ENCODE data around the gene SPAG6. TPM values are rescaled to one million over a fixed set of nuclear protein-coding genes. Genes with fewer than 3 reads are reported as not detected.
A peak's percentile ranks its signal among the peaks of the same experiment; 100 is the strongest.

The SPAG6 gene
- total and polyA plus RNA-seq, 2 donors (not counting 1 experiment from before 2014, with no cell fraction given), result not detected

DNA sequence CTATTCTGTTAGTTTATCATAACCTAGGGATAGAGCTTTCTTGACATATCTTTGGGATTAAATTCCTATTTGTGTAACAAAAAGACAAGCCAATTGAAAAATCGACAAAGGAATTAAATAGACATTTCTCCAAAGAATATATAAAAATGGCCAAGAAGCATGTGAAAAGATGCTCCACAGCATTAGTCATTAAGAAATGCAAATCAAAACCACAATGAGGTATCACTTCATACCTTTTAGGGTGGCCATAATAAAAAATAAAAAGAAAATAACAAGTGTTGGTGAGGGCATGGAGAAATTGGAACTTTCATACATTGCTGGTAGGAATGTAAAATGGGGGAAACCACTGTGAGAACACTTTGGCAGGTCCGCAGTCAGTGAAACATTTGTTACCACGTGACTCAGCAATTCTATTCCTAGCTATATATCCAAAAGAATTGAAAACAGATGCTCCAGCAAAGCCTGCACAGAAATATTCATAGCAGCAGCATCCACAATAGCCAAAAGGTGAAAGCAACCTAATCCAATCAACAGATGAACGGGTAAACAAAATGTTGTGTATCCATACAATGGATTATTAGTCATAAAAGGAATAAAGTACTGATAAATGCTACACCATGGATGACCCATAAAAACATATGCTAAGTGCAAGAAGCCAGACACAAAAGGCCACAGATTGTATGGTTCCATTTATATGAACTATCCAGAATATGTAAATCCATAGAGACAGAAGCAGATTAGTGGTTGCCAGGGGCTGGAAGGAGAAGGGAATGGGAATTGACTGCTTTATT lies 20.5 kb downstream of the SPAG6 start:
- no peaks in the 10 kb centered on the region for H3K4me1 ChIP-seq (ENCODE audit: control insufficient read depth, extremely low read depth, insufficient read depth, low read length)
- H3K4me2 ChIP-seq (ENCODE audit: extremely low read depth, insufficient read depth, low read length), result no peak overlapping the region
- DNase-seq (ENCODE audit: low read depth in 2 of 2), result peak in 1 of 2 donors; percentile 12
- no peaks in the 10 kb centered on the region for H3K36me3 ChIP-seq (ENCODE audit: control insufficient read depth, insufficient read depth, low read length)
- H4K20me1 ChIP-seq (ENCODE audit: control insufficient read depth, extremely low read depth, insufficient read depth, low read length), result no peaks in the 10 kb centered on the region
- TF ChIP-seq, protein P1, sequence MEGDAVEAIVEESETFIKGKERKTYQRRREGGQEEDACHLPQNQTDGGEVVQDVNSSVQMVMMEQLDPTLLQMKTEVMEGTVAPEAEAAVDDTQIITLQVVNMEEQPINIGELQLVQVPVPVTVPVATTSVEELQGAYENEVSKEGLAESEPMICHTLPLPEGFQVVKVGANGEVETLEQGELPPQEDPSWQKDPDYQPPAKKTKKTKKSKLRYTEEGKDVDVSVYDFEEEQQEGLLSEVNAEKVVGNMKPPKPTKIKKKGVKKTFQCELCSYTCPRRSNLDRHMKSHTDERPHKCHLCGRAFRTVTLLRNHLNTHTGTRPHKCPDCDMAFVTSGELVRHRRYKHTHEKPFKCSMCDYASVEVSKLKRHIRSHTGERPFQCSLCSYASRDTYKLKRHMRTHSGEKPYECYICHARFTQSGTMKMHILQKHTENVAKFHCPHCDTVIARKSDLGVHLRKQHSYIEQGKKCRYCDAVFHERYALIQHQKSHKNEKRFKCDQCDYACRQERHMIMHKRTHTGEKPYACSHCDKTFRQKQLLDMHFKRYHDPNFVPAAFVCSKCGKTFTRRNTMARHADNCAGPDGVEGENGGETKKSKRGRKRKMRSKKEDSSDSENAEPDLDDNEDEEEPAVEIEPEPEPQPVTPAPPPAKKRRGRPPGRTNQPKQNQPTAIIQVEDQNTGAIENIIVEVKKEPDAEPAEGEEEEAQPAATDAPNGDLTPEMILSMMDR (conservative IDR thresholded peaks at IDR 0.05 in 1 of 2, IDR thresholded peaks at IDR 0.05 in 1 of 2; ENCODE audit: low read depth in 1 of 2, low read length in 2 of 2), result no peak
- TF ChIP-seq EZH2 (IDR thresholded peaks at IDR 0.05; ENCODE audit: low read length, missing control alignments), result no peak
- H3K4me3 ChIP-seq (replicated peaks in 1 of 4; ENCODE audit: control extremely low read depth in 1 of 4, insufficient read depth in 1 of 4, low read depth in 3 of 4, low read length in 4 of 4), result no peak overlapping the region
- no peaks in the 10 kb centered on the region for H3K79me2 ChIP-seq (ENCODE audit: control insufficient read depth, insufficient read depth, low read length)
- no peak overlapping the region for H2AFZ ChIP-seq (ENCODE audit: low read length)
- no peak overlapping the region for H3K27ac ChIP-seq (ENCODE audit: insufficient read depth, low read length)
- no peak overlapping the region for H3K9ac ChIP-seq (ENCODE audit: insufficient read depth, low read length)
- H3K27me3 ChIP-seq (ENCODE audit: control insufficient read depth, insufficient read depth, low read length), result no peaks in the 10 kb centered on the region
- no peaks in the 10 kb centered on the region for H3K9me3 ChIP-seq (ENCODE audit: control insufficient read depth, insufficient read depth, low read depth, low read length)

DNA sequence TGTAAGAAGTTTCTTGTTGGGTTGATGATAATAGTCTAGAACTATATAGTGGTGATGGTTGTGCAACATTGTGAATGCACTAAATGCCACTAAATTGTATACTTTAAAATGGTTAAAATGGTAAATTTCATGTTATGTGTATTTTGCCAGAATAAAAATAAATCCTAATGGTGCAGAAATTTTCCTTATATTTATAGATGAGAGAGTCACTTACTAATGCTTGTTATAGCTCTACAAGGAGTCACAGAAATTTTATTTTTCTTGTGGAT lies 21.1 kb downstream of the SPAG6 start:
- Histone ChIP-seq H2AFZ (ENCODE audit: low read length) (no peak overlapping the region), H3K4me3 (replicated peaks in 1 of 4; ENCODE audit: control extremely low read depth in 1 of 4, insufficient read depth in 1 of 4, low read depth in 3 of 4, low read length in 4 of 4) (no peak overlapping the region), H3K79me2 (ENCODE audit: control insufficient read depth, insufficient read depth, low read length) (no peaks in the 10 kb centered on the region), H3K36me3 (ENCODE audit: control insufficient read depth, insufficient read depth, low read length) (no peaks in the 10 kb centered on the region), H4K20me1 (ENCODE audit: control insufficient read depth, extremely low read depth, insufficient read depth, low read length) (no peaks in the 10 kb centered on the region), H3K27ac (ENCODE audit: insufficient read depth, low read length) (no peak overlapping the region), H3K27me3 (ENCODE audit: control insufficient read depth, insufficient read depth, low read length) (no peaks in the 10 kb centered on the region), H3K9ac (ENCODE audit: insufficient read depth, low read length) (no peak overlapping the region), H3K9me3 (ENCODE audit: control insufficient read depth, insufficient read depth, low read depth, low read length) (no peaks in the 10 kb centered on the region), H3K4me2 (ENCODE audit: extremely low read depth, insufficient read depth, low read length) (no peak overlapping the region), H3K4me1 (ENCODE audit: control insufficient read depth, extremely low read depth, insufficient read depth, low read length) (no peaks in the 10 kb centered on the region)
- no peak for DNase-seq (ENCODE audit: low read depth in 2 of 2)
- TF ChIP-seq EZH2 (IDR thresholded peaks at IDR 0.05; ENCODE audit: low read length, missing control alignments), result no peak
- TF ChIP-seq, protein P1 (conservative IDR thresholded peaks at IDR 0.05 in 1 of 2, IDR thresholded peaks at IDR 0.05 in 1 of 2; ENCODE audit: low read depth in 1 of 2, low read length in 2 of 2), result no peak

DNA sequence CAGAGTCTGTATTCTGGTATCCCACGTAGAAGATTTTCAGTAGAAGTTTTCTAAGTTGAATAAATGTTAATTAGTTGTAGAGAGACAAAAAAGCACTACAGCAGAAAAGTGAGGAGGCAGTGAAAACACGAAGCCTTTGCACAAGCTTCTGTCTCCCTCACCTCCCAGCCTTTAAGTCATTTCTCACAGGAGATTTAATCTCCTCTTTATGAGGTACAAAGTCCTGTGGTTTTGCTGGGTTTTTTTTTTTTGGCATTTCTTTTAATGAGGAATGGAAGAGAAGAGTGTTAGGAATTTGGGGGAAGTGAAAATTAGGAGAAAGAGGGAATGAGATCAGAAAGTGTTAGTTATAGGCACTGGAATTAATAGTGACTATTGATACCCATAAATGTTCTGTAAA lies 21.5 kb downstream of the SPAG6 start:
- H3K9ac ChIP-seq (ENCODE audit: insufficient read depth, low read length), result no peak overlapping the region
- no peaks in the 10 kb centered on the region for H3K4me1 ChIP-seq (ENCODE audit: control insufficient read depth, extremely low read depth, insufficient read depth, low read length)
- no peaks in the 10 kb centered on the region for H3K9me3 ChIP-seq (ENCODE audit: control insufficient read depth, insufficient read depth, low read depth, low read length)
- H2AFZ ChIP-seq (ENCODE audit: low read length), result no peak overlapping the region
- no peaks in the 10 kb centered on the region for H3K79me2 ChIP-seq (ENCODE audit: control insufficient read depth, insufficient read depth, low read length)
- no peak overlapping the region for H3K4me3 ChIP-seq (replicated peaks in 1 of 4; ENCODE audit: control extremely low read depth in 1 of 4, insufficient read depth in 1 of 4, low read depth in 3 of 4, low read length in 4 of 4)
- no peaks in the 10 kb centered on the region for H4K20me1 ChIP-seq (ENCODE audit: control insufficient read depth, extremely low read depth, insufficient read depth, low read length)
- DNase-seq (ENCODE audit: low read depth in 2 of 2), result no peak
- no peaks in the 10 kb centered on the region for H3K36me3 ChIP-seq (ENCODE audit: control insufficient read depth, insufficient read depth, low read length)
- no peak overlapping the region for H3K27ac ChIP-seq (ENCODE audit: insufficient read depth, low read length)
- no peak for TF ChIP-seq EZH2 (IDR thresholded peaks at IDR 0.05; ENCODE audit: low read length, missing control alignments)
- TF ChIP-seq, protein P1 (conservative IDR thresholded peaks at IDR 0.05 in 1 of 2, IDR thresholded peaks at IDR 0.05 in 1 of 2; ENCODE audit: low read depth in 1 of 2, low read length in 2 of 2), result no peak
- no peak overlapping the region for H3K4me2 ChIP-seq (ENCODE audit: extremely low read depth, insufficient read depth, low read length)
- no peaks in the 10 kb centered on the region for H3K27me3 ChIP-seq (ENCODE audit: control insufficient read depth, insufficient read depth, low read length)
